Retinal pigment epithelial cell (primary cell): ENCODE results near the gene UBXN2A.

Source experiments
- DNase-seq: peaks from one replicate; pipeline ENCODE4 v3.0.0-alpha.2; 2010; ENCODE audit warnings: low read depth
- H3K4me3 ChIP-seq: 2 replicates; pipeline ENCODE4 v1.5.1; 2011; ENCODE audit warnings: mild to moderate bottlenecking, low read length, control low read depth, moderate library complexity
- CTCF ChIP-seq: conservative IDR thresholded peaks from 2 replicates; pipeline ENCODE4 v1.5.1; 2011; ENCODE audit warnings: low read depth, low read length, control low read depth, inconsistent platforms

The UBXN2A gene

GRCh38 chr2:23924589-23925359, 15.5 kb upstream of the UBXN2A start:
- TF ChIP-seq CTCF, result no peak
- DNase-seq, result no peak
- H3K4me3 ChIP-seq, result peak overlapping the region; percentile 89

GRCh38 chr2:23925702-23926289, 14.5 kb upstream of the UBXN2A start:
- H3K4me3 ChIP-seq, result peak overlapping the region; percentile 89
- DNase-seq, result no peak
- no peak for TF ChIP-seq CTCF

GRCh38 chr2:23926290-23926749, 13.9 kb upstream of the UBXN2A start:
- DNase-seq, result no peak
- peak overlapping the region; percentile 89 for H3K4me3 ChIP-seq
- no peak for TF ChIP-seq CTCF

- peak within 1 kb of the TSS; percentile 89 for H3K4me3 ChIP-seq
- TF ChIP-seq CTCF, result peak; percentile 71
- peak; percentile 79 for DNase-seq
These were observed 13.3 kb upstream of the UBXN2A start, which contains the start of gene ATAD2B for GRCh38 chr2:23926750-23927571. Gene ATAD2B, minus strand, starts transcription at chr2:23927123. Its CDS starts 353 bp downstream, at chr2:23926770.

GRCh38 chr2:23934259-23934658, 6.0 kb upstream of the UBXN2A start:
- no peak for TF ChIP-seq CTCF
- no peak overlapping the region for H3K4me3 ChIP-seq
- no peak for DNase-seq

GRCh38 chr2:23940718-23941620, 706 bp downstream of the UBXN2A start:
- TF ChIP-seq CTCF, result no peak
- peak overlapping the region; percentile 57 for H3K4me3 ChIP-seq
- no peak for DNase-seq
